SK-N-SH (cell line): ENCODE results near the gene MTPN. TPM values are rescaled to one million over a fixed set of nuclear protein-coding genes. Genes with fewer than 3 reads are reported as not detected.

Source experiments
- CTCF ChIA-PET: fragments of 300-600, 350-600 bp; formaldehyde crosslinking; extraction: SDS; loops from one replicate; lab custom pipeline; 2021; lab: Yijun Ruan, JAX
- POLR2A ChIA-PET: fragments of 350-600 bp; sonication (Branson Sonifier 250); formaldehyde crosslinking; extraction: SDS; loops from one replicate; lab custom pipeline; 2020; ENCODE audit warnings: antibody characterized with exemption, inconsistent platforms; lab: Yijun Ruan, JAX
- DNase-seq: peaks from one replicate; pipeline ENCODE4 v3.0.0; 2012
- H2AFZ ChIP-seq: fragments of 200-600 bp; sonication (generic); 2 replicates; pipeline ENCODE4 v1.8.1; 2016; ENCODE audit warnings: antibody characterized with exemption, mild to moderate bottlenecking, low read depth
- H3F3A ChIP-seq: fragments of 200-600 bp; sonication (generic); replicated peaks from 2 replicates; pipeline ENCODE3; 2016; ENCODE audit warnings: antibody characterized with exemption, mild to moderate bottlenecking; ENCODE audit not compliant: insufficient read depth
- H3K27ac ChIP-seq, 2 experiments: fragments of 200-500 bp in 1 of 2; fragments of 200-600 bp in 1 of 2; sonication (Bioruptor generic) in 1 of 2; sonication (generic), shearing (Covaris generic) in 1 of 2; 2 replicates each; pipeline versions ENCODE4 v1.5.1 to v1.6.1; 2014 to 2016; ENCODE audit warnings: low read depth in 2 of 2, inconsistent platforms in 1 of 2, low read length in 1 of 2, mild to moderate bottlenecking in 1 of 2, mixed read lengths in 1 of 2
- H3K27me3 ChIP-seq: fragments of 200-600 bp; sonication (generic), shearing (Covaris generic); 2 replicates; pipeline ENCODE4 v1.6.1; 2016; ENCODE audit warnings: mixed run types; ENCODE audit not compliant: insufficient read depth
- H3K36me3 ChIP-seq, 2 experiments: fragments of 200-500 bp in 1 of 2; fragments of 200-600 bp in 1 of 2; sonication (Bioruptor generic) in 1 of 2; sonication (generic) in 1 of 2; replicated peaks in 1 of 2; 2 replicates each; pipeline versions ENCODE3 to v1.5.1; 2014 to 2016; ENCODE audit warnings: low read length in 1 of 2, mild to moderate bottlenecking in 1 of 2; ENCODE audit not compliant: insufficient read depth in 2 of 2, control insufficient read depth in 1 of 2
- H3K4me1 ChIP-seq, 2 experiments: fragments of 200-500 bp in 1 of 2; fragments of 200-600 bp in 1 of 2; sonication (Bioruptor generic) in 1 of 2; sonication (generic), shearing (Covaris generic) in 1 of 2; 2 replicates each; pipeline versions ENCODE4 v1.5.1 to v1.6.1; 2014 to 2016; ENCODE audit warnings: low read depth in 1 of 2, low read length in 1 of 2, mixed run types in 1 of 2; ENCODE audit not compliant: insufficient read depth in 2 of 2, control insufficient read depth in 1 of 2
- H3K4me2 ChIP-seq: fragments of 200-600 bp; sonication (generic), shearing (Covaris generic); 2 replicates; pipeline ENCODE4 v1.6.1; 2017; ENCODE audit warnings: mixed run types
- H3K4me3 ChIP-seq, 2 experiments: fragments of 200-500 bp in 1 of 2; fragments of 200-600 bp in 1 of 2; sonication (Bioruptor generic) in 1 of 2; sonication (generic), shearing (Covaris generic) in 1 of 2; 2 replicates each; pipeline versions ENCODE4 v1.5.1 to v1.8.1; 2014 to 2016; ENCODE audit warnings: low read depth in 2 of 2, inconsistent platforms in 1 of 2, low read length in 1 of 2, mild to moderate bottlenecking in 1 of 2, mixed read lengths in 1 of 2, moderate library complexity in 1 of 2
- H3K79me2 ChIP-seq: fragments of 200-600 bp; sonication (generic); 2 replicates; pipeline ENCODE4 v1.8.1; 2017; ENCODE audit warnings: mild to moderate bottlenecking; ENCODE audit not compliant: insufficient read depth
- H3K9ac ChIP-seq: fragments of 200-600 bp; sonication (generic); 2 replicates; pipeline ENCODE4 v1.6.1; 2017; ENCODE audit warnings: mixed run types
- H3K9me2 ChIP-seq: fragments of 200-600 bp; sonication (generic); 2 replicates; pipeline ENCODE4 v1.6.1; 2017; ENCODE audit warnings: mixed run types
- H3K9me3 ChIP-seq: fragments of 200-600 bp; sonication (generic); 2 replicates; pipeline ENCODE4 v1.6.1; 2017; ENCODE audit warnings: mixed run types, mild to moderate bottlenecking, moderate library complexity
- H4K20me1 ChIP-seq: fragments of 200-600 bp; sonication (generic); 2 replicates; pipeline ENCODE4 v1.6.1; 2017; ENCODE audit warnings: mild to moderate bottlenecking, mixed run types; ENCODE audit not compliant: insufficient read depth
- CTCF ChIP-seq: fragments of 200-600 bp; sonication (generic); IDR thresholded peaks from 2 replicates; pipeline ENCODE4 v1.6.1; 2017; ENCODE audit warnings: antibody characterized with exemption, mild to moderate bottlenecking, moderate library complexity
- EZH2phosphoT487 ChIP-seq: fragments of 200-600 bp; sonication (generic); IDR thresholded peaks from 2 replicates; pipeline ENCODE4 v1.6.1; 2017; ENCODE audit warnings: low read depth, mixed run types, mild to moderate bottlenecking, antibody characterized with exemption, moderate library complexity, borderline replicate concordance
- FOXJ3 ChIP-seq: sonication (generic); formaldehyde crosslinking; IDR thresholded peaks from 2 replicates; pipeline ENCODE4 v1.5.1; 2020; ENCODE audit warnings: mild to moderate bottlenecking, missing genetic modification reagents
- FOXM1 ChIP-seq: IDR thresholded peaks from 2 replicates; pipeline ENCODE4 v1.4.0; 2012; ENCODE audit warnings: low read depth, mild to moderate bottlenecking
- GABPA ChIP-seq: IDR thresholded peaks from 2 replicates; pipeline ENCODE4 v1.4.0; 2012; ENCODE audit warnings: low read depth, mild to moderate bottlenecking
- IRF3 ChIP-seq: fragments of 150-350 bp; IDR thresholded peaks from 2 replicates; pipeline ENCODE4 v1.6.1; 2016; ENCODE audit warnings: mild to moderate bottlenecking, low read depth, low read length
- MAX ChIP-seq: IDR thresholded peaks from 2 replicates; pipeline ENCODE4 v1.4.0; 2012; ENCODE audit warnings: low read depth
- MXI1 ChIP-seq: IDR thresholded peaks from 2 replicates; pipeline ENCODE4 v1.6.1; 2012; ENCODE audit warnings: mild to moderate bottlenecking, low read depth, low read length, improper control_type of control experiment
- PBX3 ChIP-seq: IDR thresholded peaks from 2 replicates; pipeline ENCODE4; 2012
- POLR2AphosphoS5 ChIP-seq: IDR thresholded peaks from 2 replicates; pipeline ENCODE4 v1.6.1; 2012; ENCODE audit warnings: low read depth, low read length
- RAD21 ChIP-seq: IDR thresholded peaks from 2 replicates; pipeline ENCODE4 v1.6.1; 2012; ENCODE audit warnings: mild to moderate bottlenecking, low read length
- RCOR1 ChIP-seq: fragments of 150-350 bp; IDR thresholded peaks from 2 replicates; pipeline ENCODE4 v1.6.1; 2017; ENCODE audit warnings: antibody characterized with exemption, low read length
- RFX5 ChIP-seq: IDR thresholded peaks from 2 replicates; pipeline ENCODE4 v1.6.1; 2012; ENCODE audit warnings: mild to moderate bottlenecking, improper control_type of control experiment, low read length
- RXRA ChIP-seq: IDR thresholded peaks from 2 replicates; pipeline ENCODE4 v1.4.0; 2012; ENCODE audit warnings: low read depth, mild to moderate bottlenecking, borderline replicate concordance
- SIN3A ChIP-seq: IDR thresholded peaks from 2 replicates; pipeline ENCODE4 v1.6.1; 2012; ENCODE audit warnings: low read depth, mild to moderate bottlenecking, low read length, moderate library complexity, borderline replicate concordance
- TAF1 ChIP-seq: IDR thresholded peaks from 2 replicates; pipeline ENCODE4 v1.6.1; 2012; ENCODE audit warnings: low read depth, mild to moderate bottlenecking, low read length, moderate library complexity, borderline replicate concordance
- TEAD4 ChIP-seq: IDR thresholded peaks from 2 replicates; pipeline ENCODE4 v1.4.0; 2012; ENCODE audit warnings: mild to moderate bottlenecking, borderline replicate concordance; ENCODE audit not compliant: insufficient read depth
- YY1 ChIP-seq: IDR thresholded peaks from 2 replicates; pipeline ENCODE4 v1.4.0; 2012; ENCODE audit warnings: low read depth, mild to moderate bottlenecking
- WGBS: methylation state at CpG from one replicate; pipeline ENCODE4 v1.1.6; 2017; ENCODE audit warnings: low lambda C conversion rate; 5-methylcytosine and 5-hydroxymethylcytosine counted together
- polyA plus RNA-seq, 3 experiments: library from polyadenylated mRNA; depleted of rRNA; stranded (reverse); fragments of >200 nt; gene quantifications; 2 replicates each; pipeline ENCODE4 v1.2.3, GENCODE V29; 2012

The MTPN gene
- polyA plus RNA-seq, 1 of the 3 experiments (the other 2 are of a cell fraction): 135 TPM

GRCh38 chr7:135929722-135930141 lies 47.4 kb downstream of the MTPN start (continued):
- TF ChIP-seq TEAD4 (no peak), RFX5 (no peak), SIN3A (no peak), FOXM1 (no peak), POLR2AphosphoS5 (no peak), RAD21 (0 out of 2 replicates have a peak, but pooled peaks have one; percentile 5)

GRCh38 chr7:135929249-135929648 lies 47.9 kb downstream of the MTPN start:
- WGBS: 97% methylated on average over 2 of the region's 2 CpGs
- no peaks in the 10 kb centered on the region for H3K27me3 ChIP-seq
- H2AFZ ChIP-seq: no peak overlapping the region
- peaks cover 22% of the 10 kb centered on the region for H4K20me1 ChIP-seq
- no peaks in the 10 kb centered on the region for H3K9me2 ChIP-seq
- H3K79me2 ChIP-seq: peaks cover 80% of the 10 kb centered on the region
- H3K4me3 ChIP-seq: no peak overlapping the region
- peaks cover 23 to 35% of the 10 kb centered on the region in 2 experiments for H3K4me1 ChIP-seq
- no peak for TF ChIP-seq IRF3
- TF ChIP-seq PBX3: no peak
- TF ChIP-seq TAF1: no peak
- TF ChIP-seq MXI1: no peak
- no peak for TF ChIP-seq MAX
- no peak for TF ChIP-seq GABPA
- no peak for TF ChIP-seq FOXJ3 (CRISPR knock-in tag)
- TF ChIP-seq RCOR1: no peak
- no peak for TF ChIP-seq CTCF
- TF ChIP-seq YY1: no peak
- no peak for TF ChIP-seq SIN3A
- TF ChIP-seq EZH2phosphoT487: no peak
- TF ChIP-seq RXRA: no peak
- TF ChIP-seq RAD21: no peak
- peak overlapping the region; percentile 89 to 93; a peak in 3 of 4 replicates for H3K27ac ChIP-seq
- DNase-seq: no peak
- POLR2A ChIA-PET: no interaction called here
- no peak overlapping the region for H3K9ac ChIP-seq
- no peaks in the 10 kb centered on the region for H3K9me3 ChIP-seq
- no peak overlapping the region for H3K4me2 ChIP-seq
- CTCF ChIA-PET: interaction anchor here (0.7 to 1.5 kb wide), 3 partner anchors 10 to 128 kb away, joined by 3 to 7 read pairs (median 4); no protein-coding TSS in a partner anchor
- H3F3A ChIP-seq: peaks cover 26% of the 10 kb centered on the region
- H3K36me3 ChIP-seq: peaks cover 14 to 36% of the 10 kb centered on the region in 2 experiments
